ENCODE measurements around the gene FAM81B.

FAM81B gene

GRCh38 chr5:95487880-95488279 is 96.7 kb downstream of the FAM81B start:
- TF ChIP-seq, protein P1, sequence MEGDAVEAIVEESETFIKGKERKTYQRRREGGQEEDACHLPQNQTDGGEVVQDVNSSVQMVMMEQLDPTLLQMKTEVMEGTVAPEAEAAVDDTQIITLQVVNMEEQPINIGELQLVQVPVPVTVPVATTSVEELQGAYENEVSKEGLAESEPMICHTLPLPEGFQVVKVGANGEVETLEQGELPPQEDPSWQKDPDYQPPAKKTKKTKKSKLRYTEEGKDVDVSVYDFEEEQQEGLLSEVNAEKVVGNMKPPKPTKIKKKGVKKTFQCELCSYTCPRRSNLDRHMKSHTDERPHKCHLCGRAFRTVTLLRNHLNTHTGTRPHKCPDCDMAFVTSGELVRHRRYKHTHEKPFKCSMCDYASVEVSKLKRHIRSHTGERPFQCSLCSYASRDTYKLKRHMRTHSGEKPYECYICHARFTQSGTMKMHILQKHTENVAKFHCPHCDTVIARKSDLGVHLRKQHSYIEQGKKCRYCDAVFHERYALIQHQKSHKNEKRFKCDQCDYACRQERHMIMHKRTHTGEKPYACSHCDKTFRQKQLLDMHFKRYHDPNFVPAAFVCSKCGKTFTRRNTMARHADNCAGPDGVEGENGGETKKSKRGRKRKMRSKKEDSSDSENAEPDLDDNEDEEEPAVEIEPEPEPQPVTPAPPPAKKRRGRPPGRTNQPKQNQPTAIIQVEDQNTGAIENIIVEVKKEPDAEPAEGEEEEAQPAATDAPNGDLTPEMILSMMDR (IDR thresholded peaks at IDR 0.05) = no peak
